Hematopoietic multipotent progenitor cell treated with erythropoietin and hydrocortisone succinate and interleukin-3 and kit ligand, for 17 days (in vitro differentiated cells): Measurements from ENCODE around the gene RARG.

Experiments
- DNase-seq: peaks from one replicate; pipeline ENCODE4 v3.0.0-alpha.2; 2015; ENCODE audit warnings: low spot score

Gene RARG

GRCh38 chr12:53231921-53232645, at the start of gene RARG:
Gene RARG (minus strand): TSS chr12:53232209. CDS start chr12:53227545, 4,664 bp downstream.
- peak; percentile 34 for DNase-seq

GRCh38 chr12:53279888-53280498, 48.0 kb upstream of the RARG start:
- DNase-seq: no peak

GRCh38 chr12:53279283-53279869, 47.4 kb upstream of the RARG start:
- DNase-seq: no peak

GRCh38 chr12:53277981-53278380, 46.0 kb upstream of the RARG start:
- no peak for DNase-seq

GRCh38 chr12:53276511-53276910, 44.5 kb upstream of the RARG start:
- DNase-seq: no peak

GRCh38 chr12:53274445-53274844, 42.4 kb upstream of the RARG start:
- DNase-seq: no peak

GRCh38 chr12:53268630-53269562, 36.9 kb upstream of the RARG start:
- DNase-seq: no peak

GRCh38 chr12:53267999-53268629, 36.1 kb upstream of the RARG start, which contains the start of gene ESPL1:
Gene ESPL1 (plus strand): TSS chr12:53268299. CDS start chr12:53268767, 468 bp downstream.
- peak; percentile 78 for DNase-seq

GRCh38 chr12:53267306-53267998, 35.4 kb upstream of the RARG start:
- DNase-seq: no peak

- no peak for DNase-seq
Observed at GRCh38 chr12:53265783-53266182, 33.8 kb upstream of the RARG start.

- no peak for DNase-seq
Observed at GRCh38 chr12:53259891-53260290, 27.9 kb upstream of the RARG start.

- DNase-seq: no peak
Observed at GRCh38 chr12:53258541-53259539, 26.8 kb upstream of the RARG start.

- DNase-seq: no peak
Observed at GRCh38 chr12:53255996-53256395, 24.0 kb upstream of the RARG start.

GRCh38 chr12:53254816-53255545, 23.0 kb upstream of the RARG start:
- no peak for DNase-seq

- DNase-seq: no peak
Observed at GRCh38 chr12:53253298-53253697, 21.3 kb upstream of the RARG start.

- no peak for DNase-seq
Observed at GRCh38 chr12:53252349-53252916, 20.4 kb upstream of the RARG start.

- DNase-seq: peak; percentile 83
Observed at GRCh38 chr12:53251477-53252348, 19.7 kb upstream of the RARG start.

- no peak for DNase-seq
Observed at GRCh38 chr12:53245286-53245685, 13.3 kb upstream of the RARG start.
